B cell (primary cell): ENCODE data around the gene RTCB.

Source experiments
- EZH2 ChIP-seq: IDR thresholded peaks from 2 replicates; pipeline ENCODE4 v1.6.1; 2012; ENCODE audit warnings: borderline replicate concordance, low read depth, mild to moderate bottlenecking, moderate library complexity, low read length; ENCODE audit not compliant: insufficient read depth, poor library complexity, severe bottlenecking
- TF ChIP-seq, protein P1 (sequence below): fragments of 200-600 bp; IDR thresholded peaks from one replicate; pipeline ENCODE4 v1.8.0; 2022; ENCODE audit warnings: antibody characterized with exemption, mild to moderate bottlenecking

DNA sequence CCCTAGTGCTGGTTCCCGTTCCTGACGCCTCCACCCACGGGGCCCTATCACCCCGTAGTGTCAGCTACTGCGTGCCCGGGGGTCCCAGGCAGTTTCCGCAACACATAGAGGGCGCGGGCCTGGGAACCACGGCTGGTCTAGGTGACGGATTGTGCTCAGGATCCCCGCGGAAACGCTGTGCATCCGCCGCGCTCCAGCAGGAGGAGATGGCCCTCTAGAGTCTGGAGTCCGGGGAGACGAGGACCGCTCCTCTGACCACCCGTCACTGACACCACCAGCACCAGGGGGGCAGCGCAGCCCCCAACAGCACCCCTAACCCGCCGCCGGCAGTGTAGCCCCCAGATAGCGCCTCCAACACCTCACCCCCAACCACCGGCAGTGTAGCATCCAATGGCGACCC, 58.8 kb downstream of the RTCB start:
- TF ChIP-seq, protein P1, sequence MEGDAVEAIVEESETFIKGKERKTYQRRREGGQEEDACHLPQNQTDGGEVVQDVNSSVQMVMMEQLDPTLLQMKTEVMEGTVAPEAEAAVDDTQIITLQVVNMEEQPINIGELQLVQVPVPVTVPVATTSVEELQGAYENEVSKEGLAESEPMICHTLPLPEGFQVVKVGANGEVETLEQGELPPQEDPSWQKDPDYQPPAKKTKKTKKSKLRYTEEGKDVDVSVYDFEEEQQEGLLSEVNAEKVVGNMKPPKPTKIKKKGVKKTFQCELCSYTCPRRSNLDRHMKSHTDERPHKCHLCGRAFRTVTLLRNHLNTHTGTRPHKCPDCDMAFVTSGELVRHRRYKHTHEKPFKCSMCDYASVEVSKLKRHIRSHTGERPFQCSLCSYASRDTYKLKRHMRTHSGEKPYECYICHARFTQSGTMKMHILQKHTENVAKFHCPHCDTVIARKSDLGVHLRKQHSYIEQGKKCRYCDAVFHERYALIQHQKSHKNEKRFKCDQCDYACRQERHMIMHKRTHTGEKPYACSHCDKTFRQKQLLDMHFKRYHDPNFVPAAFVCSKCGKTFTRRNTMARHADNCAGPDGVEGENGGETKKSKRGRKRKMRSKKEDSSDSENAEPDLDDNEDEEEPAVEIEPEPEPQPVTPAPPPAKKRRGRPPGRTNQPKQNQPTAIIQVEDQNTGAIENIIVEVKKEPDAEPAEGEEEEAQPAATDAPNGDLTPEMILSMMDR = no peak
- TF ChIP-seq EZH2 = no peak
